Stimulated activated CD4-positive, alpha-beta T cell treated with anti-CD3 and anti-CD28 coated beads, Interleukin-4, amount 100 ng/mL, for 48 hours (primary cell): ENCODE measurements around the gene ABCG1.

Experiments used
- DNase-seq, 2 donors: peaks; one replicate each; pipeline ENCODE4 v3.0.0-alpha.2; 2020; ENCODE audit warnings: low read depth in 2 of 2

Gene ABCG1

DNA sequence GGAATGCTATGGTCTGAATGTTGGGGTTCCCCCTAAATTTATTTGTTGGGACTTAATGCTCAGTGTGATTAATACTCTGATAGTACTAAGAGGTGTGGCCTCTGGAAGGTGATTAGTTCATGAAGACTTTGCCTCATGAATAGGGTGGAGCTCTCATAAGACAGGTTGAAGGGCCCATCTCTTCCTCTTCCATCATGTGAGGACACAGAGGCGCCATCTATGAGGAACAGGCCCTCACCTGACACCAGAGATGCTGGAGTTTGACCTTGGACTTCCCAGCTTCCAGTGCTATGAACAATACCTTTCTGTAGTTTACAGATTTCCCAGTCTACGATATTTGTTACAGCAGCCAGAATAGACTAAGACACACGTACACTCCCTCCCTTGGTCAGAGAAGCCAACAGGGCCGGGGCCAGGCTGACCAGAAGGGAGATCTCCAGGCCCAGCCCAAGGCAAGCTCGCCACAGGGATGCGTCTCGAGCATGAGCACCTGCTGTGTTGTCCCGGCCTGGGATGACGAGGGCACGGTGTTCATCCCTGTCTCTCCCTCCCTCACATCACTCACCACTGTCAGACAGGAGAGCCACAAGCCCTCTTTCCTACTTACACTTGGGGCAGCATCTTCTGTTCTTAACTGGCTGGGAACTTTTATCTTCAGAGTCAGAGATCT lies 4.7 kb upstream of the ABCG1 start:
- no peak for DNase-seq

DNA sequence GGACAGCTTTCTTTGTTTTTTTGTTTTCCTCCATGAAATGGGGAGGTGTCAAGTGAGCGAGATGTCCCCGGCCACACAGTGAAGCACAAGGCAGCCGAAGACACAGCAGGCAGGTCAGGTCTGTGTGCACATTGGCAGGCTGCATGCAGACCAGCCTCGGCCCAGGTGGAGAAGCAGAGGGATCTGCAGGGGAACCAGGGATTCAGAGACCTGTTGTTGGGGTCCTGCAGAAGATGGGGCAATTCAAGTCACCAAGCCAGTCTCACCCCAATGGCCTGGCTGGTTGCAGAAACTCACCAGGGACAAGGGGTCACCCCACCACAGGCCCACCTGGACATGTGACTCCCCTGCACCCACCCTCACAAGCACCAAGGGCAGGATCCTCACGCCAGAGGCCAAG lies 4.0 kb upstream of the ABCG1 start:
- DNase-seq: no peak

DNA sequence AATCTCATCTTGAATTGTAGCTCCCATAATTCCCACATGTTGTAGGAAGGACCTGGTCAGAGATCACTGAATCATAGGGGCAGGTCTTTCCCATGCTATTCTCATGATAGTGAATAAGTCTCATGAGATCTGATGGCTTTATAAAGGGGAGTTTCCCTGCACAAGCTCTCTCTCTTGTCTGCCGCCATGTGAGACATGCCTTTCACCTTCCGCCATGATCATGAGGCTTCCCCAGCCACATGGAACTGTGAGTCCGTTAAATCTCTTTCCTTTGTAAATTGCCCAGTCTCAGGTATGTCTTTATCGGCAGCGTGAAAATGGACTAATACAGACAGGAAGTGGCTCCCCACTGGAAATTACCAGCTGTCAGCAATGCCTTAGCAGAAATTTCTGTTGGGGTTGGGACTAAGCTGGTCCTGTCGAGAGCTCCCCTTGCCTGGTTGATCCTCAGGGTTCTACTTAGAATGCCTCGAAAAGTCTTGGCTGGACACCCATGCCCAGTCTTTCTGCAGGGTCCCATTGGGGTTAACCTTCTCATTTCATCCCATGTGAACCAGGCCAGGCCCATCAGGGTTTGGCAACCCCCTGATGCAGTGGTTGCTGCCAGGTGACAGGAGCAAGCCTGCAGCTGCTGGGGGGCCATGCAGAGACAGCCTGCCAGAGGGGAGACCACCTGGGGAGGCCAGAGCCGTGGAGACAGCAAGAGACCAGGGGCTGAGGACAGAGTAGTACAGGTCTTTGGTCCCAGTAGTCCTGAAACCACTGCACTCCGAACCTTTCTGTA lies 2.8 kb upstream of the ABCG1 start:
- no peak for DNase-seq

DNA sequence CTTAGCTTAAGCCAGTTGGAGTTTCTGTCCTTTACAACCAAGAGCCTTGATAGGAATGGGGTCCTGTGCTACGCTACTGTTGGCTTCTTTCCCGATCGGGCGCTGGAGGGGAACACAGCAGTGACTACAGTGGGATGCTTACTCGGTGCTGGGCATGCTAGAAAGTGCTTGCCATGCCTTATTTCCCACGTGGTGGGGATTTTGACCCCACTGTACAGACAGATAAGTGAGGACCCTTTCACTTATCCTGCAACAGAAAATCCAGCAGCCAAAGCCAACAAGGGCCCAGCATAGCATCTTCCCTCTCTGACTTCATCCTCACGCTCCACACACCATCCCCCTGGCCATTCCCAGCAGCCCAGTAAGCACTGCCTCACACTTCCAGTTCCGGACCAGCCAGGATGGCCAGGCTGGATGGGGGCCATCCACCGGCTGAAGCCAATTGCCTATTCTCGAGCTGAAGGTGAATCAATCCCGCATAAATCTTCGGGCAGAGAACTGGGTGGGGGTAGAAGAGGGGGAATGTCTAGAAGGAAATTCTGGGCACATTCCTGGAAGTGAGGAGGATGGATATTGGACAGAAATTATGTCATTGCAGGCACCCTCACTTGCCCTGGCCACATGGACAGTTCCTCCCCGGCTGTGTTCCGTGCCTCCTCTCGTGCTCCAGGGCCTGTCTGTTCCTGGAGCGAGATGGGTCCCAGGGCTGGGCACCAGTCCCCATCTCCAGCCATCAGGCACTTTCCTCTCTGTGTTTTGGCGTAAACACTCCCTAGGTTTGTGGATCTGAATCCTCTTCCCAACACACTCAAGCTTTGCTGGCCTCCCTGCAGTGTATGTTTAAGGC lies 2.0 kb upstream of the ABCG1 start:
- no peak for DNase-seq

DNA sequence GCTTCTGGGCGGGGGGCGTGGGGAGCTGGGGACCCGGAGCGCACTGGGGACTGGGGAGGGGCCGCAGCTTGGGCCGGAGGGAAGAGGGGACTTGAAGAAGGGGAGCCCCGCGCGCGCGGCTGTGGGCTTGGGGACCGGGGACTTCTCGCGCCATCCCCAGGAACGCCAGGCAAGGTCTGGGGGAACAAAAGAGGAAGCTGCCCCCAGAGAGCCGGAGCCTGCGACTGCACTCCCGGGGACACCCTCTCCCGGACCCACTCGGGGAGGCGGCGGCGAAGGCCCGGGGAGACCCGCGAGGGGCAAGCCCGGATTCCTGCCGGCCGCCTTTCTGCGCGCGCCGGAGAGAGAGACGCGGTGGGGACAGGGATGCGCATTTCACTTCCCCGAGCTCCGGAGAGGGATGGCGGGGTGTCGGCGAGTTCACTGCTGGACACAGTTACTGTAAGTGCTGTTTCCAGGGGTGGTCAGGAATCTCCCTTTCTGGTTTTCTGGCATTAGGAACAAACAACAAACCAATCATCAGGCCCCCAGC lies 732 bp downstream of the ABCG1 start:
- no peak for DNase-seq

DNA sequence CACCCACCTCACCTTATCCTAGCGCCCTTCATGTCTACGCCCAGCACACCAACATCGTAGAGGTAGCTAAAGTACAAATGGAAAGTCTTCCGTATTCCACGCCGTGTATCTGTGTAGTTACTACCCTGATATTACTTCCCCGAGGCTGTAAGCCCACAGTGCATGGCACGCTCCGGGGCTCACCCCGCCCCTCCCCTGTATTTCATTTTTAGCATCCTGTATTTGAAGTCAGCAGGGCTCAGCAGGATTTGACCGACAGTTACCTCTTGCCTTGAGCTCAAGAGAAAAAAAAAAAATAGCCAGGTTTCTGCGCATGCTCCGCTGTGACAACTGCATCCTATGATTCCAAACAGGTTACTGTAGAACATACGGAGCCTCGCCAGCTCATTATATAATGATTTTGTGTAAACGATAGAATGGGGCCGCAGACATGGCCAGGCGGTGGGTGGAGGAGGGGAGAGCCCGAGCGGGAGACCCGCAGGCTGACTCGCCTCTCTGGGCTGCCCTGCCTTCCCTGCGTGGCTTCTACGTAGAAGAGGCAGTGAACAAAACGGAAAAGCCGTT lies 1.3 kb downstream of the ABCG1 start:
- no peak for DNase-seq

DNA sequence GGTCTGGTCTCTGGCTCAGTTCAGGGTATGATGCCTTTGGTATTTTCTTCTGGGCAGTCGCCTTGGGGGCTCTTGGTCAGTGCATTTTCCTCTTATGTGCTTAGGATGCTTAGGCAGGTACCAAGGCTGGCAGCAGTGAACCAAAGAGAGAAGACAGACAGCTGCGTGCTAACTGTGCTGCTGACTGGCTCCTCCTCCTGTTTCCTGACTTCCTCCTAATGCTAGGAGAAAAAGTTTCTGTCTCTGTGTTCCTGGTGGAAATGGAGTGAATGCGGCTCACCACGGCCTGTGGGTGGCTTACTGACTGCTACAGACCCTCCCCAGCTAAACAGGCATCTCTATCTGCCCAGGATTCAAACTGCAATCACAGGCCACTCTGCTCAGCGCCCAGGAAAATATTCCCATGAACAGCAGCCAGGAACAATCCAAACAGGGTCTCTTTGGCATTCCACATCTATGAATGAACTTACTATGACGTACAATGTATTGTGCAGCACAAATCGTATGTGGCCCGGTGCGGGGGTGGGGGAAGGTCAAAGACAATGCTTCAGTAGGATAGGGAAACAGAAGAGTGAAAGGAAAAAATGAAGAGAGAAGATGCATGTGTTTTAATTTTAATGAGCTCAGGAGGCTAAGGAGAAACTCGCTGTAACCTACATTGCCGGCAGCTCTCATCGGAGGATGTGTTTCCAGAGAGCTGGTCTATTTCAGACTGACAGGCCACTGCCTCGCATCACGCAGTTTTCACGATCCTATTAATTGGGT lies 2.8 kb downstream of the ABCG1 start:
- no peak for DNase-seq

DNA sequence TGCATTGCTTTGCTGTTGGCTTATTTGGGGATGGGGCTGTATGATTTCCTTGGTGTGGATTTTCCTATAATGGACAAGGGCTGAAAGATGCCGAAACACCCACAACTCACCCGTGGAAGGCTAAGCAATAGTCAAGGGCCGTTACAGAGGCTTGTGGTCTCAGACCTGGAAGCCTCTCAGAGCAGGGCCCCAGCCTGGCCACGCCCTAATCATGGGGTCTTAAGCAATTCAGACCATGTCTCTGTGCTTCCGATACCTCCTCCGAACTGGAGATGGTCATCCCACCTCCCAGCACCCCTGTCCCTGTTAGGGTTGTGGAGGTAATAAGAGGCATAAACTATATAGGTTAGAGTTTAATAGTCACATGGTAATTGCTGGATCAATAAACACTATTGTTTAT lies 3.4 kb downstream of the ABCG1 start:
- DNase-seq: no peak

DNA sequence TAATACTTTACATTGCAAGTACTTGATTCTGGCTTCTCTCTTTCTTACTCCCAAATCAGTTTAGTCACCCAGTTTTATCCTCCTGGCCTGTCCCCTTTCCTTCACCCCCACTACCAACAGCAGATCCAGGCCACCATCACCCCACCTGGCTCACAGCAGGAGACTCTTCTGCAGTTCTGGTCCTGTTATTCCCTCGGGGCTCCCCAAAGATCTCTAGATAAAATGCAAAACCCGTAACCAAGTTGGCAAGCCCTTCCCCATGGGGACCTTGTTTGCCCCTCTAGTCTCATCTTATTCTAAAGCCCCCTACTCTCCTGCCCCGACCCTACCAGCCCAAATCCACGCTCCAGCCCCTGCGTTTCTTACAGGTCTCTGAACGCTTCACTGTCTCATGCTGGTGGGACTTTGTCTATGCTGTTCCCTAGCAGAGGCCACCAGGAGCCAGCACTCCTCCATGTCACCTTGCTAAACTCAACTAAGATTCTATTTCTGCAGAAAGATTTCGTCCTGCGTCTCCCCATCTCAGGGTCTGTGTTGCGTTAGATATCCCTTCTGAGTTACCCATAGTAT lies 4.0 kb downstream of the ABCG1 start:
- no peak for DNase-seq

DNA sequence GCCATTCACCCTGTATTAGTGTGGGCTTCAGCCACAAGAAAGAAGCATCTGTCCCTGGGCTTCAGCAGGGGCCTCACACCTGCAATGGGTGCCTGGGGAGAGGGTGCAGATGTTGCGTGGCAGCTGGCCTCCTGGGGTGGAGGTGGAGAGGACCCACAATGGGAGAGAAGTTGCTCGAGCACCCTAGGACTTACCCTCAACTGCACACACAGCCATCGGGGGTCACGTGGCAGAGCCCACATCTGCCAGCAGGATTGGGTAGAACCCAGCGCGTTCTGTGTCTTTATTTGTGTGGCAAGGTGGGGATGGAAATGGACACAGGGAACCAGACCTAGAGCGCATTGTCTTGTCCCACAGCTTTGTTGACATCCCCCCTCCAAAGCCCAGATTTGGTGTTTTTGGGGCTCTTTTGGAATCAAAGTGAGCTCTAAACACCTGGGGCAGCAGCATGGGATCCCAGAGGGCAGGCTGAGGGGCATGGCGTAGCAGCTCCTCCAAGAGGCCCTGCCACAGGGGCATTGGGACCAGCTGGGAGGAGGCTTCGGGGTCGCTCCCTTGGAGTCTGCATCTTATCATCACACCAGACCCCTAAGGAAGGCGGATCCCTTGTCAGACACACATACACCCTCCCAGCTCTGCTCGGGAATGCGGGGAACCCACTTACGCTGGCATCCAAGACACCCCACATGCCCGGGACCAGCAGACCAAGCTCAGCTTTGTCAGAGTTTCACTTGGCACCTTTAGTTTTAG lies 5.1 kb downstream of the ABCG1 start:
- DNase-seq: no peak

DNA sequence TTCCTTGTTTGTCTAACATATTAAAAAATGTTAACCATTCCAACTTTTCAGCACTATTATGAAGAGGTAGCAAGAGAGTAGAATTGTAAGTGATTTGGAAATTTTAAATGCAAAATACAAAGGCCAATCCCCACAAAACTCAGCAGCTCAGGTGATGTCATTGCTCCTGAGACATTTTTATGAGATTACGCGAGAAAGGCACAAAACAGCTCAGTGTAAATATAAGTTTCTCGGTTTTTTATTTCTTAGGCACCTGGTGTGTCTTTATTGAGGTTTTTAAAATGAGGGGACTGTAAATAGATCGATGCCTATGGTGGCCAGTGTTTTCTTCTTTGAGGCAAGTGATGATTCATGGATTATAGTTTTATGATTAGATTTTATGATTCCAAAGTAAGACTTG lies 6.1 kb downstream of the ABCG1 start:
- DNase-seq: no peak

DNA sequence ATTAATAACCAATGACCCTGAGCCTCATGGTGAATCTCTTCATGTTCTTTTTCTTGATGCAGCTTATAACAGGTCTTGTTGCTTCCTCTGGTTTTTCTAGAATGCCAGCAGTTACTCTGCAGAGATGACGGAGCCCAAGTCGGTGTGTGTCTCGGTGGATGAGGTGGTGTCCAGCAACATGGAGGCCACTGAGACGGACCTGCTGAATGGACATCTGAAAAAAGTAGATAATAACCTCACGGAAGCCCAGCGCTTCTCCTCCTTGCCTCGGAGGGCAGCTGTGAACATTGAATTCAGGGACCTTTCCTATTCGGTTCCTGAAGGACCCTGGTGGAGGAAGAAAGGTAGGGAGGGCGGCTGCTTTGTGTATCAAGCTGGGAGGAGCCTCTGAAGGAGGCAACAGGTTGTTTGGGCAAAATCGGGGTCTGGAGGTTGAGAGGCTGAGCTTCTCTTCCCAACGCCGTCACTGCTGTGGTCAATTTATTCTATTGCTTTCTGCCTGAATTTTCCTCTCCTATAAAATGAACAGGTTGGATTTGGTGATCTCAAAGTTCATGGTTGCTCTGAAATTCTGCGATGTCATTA lies 6.7 kb downstream of the ABCG1 start:
- no peak for DNase-seq

DNA sequence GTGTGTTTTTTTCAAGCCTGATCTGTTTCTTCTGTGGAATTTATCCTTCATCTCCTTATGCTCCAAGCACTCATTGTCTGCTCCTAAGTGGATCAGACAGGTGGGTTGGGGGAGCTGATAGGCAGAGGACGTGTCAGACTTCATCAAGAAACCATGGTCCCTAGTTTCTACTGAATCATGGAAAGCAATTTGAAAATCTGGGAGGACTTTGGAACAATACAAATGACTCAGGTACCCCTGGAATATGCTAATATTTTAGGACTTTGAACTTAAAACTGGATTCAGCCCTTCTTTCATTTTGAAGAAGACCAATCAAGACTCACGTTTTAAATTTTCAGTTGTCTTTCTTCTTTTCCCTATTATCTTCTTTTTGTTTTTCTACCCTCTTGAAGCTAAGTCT lies 7.7 kb downstream of the ABCG1 start:
- no peak for DNase-seq

DNA sequence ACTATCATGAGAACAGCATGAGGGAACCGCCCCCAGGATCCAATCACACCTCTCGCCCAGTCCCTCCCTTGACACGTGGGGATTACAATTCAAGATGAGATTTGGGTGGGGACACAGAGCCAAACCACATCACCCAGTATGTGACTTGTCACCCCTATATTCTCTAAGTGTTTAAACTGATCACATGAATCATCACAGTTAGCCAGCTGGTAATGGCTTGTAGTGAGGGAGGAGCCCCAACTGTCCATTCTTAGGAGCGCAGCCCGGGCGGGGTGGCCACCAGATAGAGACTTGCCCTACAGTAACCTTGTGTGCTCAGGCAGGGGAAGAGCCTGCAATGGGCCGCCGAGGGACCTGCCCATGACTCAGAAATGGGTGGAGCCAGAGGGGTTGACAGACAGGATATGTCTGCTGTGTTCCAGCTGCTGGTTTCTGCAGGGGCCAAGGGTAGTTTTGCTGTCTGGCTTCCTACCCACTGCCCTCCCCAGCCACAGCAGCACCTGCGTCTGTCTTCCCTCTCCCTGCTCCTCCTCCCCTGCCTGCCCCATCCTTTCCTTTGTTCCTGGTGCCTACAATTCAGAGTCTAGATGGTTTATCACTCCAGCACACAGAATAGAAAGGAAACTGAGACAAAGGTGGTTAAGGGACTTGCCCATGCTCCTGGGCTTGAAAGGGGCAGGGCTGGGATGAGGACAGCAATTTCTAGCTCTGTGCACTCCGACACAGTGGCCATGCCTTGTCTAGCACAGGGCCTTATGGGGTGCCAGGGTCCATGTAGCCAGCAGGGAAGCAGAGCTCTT lies 9.2 kb downstream of the ABCG1 start:
- peak; percentile 79 to 89 for DNase-seq

DNA sequence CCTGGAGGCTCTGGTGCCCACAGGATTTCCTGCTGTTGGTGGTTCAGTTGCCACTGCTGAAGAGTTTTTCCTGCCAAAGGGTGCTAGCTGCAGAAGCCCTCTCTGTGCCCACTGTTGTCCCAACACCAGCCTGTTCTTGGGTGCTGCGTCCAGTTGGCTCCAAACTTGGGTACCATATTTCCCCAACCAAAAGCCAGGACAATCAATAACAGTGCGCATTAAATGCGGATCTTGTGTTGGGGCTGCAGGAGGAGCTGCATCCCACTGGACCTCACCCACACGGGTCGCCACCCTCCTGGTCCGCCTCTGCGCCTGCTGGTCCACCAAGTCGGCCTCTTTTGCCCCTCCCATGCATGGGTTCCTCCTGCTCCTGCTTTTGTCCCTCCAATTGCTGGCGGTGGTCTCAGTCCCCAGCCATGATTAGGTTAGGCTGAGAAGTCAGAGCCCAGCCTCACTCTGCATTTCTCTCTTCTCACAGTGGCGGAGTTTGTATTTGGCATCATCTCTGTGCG lies 9.8 kb downstream of the ABCG1 start:
- no peak for DNase-seq

DNA sequence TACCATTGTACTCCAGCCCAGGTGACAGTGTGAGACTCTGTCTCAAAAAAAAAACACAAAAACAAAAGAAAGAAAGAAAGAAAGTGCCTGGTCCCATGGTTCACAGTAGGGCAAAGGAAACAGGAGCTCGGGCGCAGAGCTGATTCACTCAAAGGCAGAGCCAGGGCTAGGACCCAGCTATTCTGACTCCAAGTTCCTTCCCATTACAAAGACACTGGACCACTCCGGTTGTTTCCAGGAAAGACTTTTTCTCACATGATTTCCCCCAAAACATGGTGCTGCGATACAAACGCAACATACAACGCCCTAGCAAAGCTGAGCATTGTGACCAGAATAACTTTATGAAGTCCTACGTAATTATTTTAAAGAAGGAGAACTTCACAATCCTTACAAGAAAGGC lies 10.7 kb downstream of the ABCG1 start:
- no peak for DNase-seq

DNA sequence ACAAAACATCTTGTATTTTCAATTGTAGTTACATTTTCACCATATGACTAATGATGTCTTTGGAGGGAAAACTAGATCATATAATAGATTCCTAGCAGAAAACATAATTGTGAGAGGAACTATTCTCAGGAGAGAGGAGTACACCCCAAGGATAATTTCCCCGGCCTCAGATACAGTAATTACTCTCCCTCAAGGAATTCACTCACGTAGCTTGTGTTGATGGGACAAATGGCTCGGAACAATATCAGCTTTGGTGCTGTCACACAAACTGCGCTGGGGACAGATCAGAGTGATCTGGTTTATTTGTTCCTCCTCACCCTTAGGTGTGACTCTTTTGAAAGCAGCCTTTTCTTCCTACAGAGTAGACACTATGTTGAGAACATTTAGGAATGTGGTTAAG lies 11.2 kb downstream of the ABCG1 start:
- DNase-seq: no peak

DNA sequence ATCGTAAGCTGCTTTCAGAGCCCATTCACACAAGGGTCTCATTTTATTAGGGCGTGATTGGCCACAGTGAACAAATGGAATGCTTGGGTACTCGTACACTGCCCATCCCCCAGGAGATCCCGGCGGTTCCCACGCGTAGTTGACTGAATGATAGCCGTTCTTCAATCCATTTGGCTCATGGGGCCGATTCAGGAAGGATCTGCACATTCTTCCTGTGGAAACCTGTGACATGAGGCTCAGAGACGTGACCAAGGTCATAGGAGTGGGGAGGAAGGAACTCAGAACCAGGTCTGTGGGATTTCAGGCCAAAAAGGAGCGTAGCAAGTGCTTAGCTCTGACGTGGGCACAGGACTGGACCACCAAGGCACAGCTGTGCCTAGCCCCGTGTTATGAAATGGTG lies 11.7 kb downstream of the ABCG1 start:
- DNase-seq: no peak

DNA sequence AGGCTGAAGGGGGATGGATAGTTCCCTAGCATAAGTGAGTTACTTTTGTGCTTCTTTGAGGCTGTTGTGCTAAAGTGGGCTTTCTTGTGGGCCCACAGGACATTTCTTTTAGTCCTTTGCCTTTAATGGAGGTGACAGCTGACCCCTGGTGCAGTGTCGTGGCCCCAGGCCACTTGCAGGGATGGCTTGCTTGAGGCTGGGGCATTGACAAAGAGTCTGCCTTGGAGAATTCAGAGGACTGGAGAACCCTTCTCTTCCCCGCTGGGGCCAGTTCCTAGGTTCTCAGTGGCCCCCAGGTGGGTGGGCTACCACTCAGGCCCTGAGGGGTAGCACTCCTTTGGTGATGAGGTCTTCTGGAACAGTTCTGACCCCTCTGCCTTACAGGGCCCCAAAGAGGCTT lies 12.8 kb downstream of the ABCG1 start:
- no peak for DNase-seq
